HepG2 (cell line): Measurements from ENCODE around the gene NHERF2. TPM values are rescaled to one million over a fixed set of nuclear protein-coding genes. Genes with fewer than 3 reads are reported as not detected.

ENCODE experiments used
- ATM ChIP-seq: fragments of 450-650 bp; IDR thresholded peaks from 2 replicates; pipeline ENCODE4 v1.7.1; 2017; ENCODE audit warnings: mild to moderate bottlenecking, borderline replicate concordance
- GLI4 ChIP-seq: sonication (generic); formaldehyde crosslinking; IDR thresholded peaks from 2 replicates; pipeline ENCODE4 v1.5.1; 2020; ENCODE audit warnings: missing genetic modification reagents, mild to moderate bottlenecking, moderate library complexity, borderline replicate concordance
- NCOA5 ChIP-seq: sonication (generic); formaldehyde crosslinking; IDR thresholded peaks from 2 replicates; pipeline ENCODE4 v1.4.0; 2020; ENCODE audit warnings: missing genetic modification reagents
- PTBP1 ChIP-seq: fragments of 200-400 bp; formaldehyde crosslinking; IDR thresholded peaks from 2 replicates; pipeline ENCODE4 v1.6.1; 2018; ENCODE audit warnings: low read length, low read depth; ENCODE audit not compliant: poor library complexity, severe bottlenecking
- SNAI1 ChIP-seq: sonication (generic); formaldehyde crosslinking; IDR thresholded peaks from 2 replicates; pipeline ENCODE4 v1.5.0; 2020; ENCODE audit warnings: mild to moderate bottlenecking, missing genetic modification reagents, borderline replicate concordance
- TEF ChIP-seq: sonication (generic); formaldehyde crosslinking; IDR thresholded peaks from 2 replicates; pipeline ENCODE4 v1.5.0; 2020; ENCODE audit warnings: missing genetic modification reagents
- TIGD3 ChIP-seq: sonication (generic); formaldehyde crosslinking; IDR thresholded peaks from 2 replicates; pipeline ENCODE4 v1.5.1; 2020; ENCODE audit warnings: mild to moderate bottlenecking, missing genetic modification reagents, borderline replicate concordance
- ZBTB21 ChIP-seq: sonication (generic); formaldehyde crosslinking; IDR thresholded peaks from 2 replicates; pipeline ENCODE4 v1.4.0; 2020; ENCODE audit warnings: missing genetic modification reagents
- ZKSCAN8 ChIP-seq: IDR thresholded peaks from 2 replicates; pipeline ENCODE4 v1.6.1; 2016; ENCODE audit warnings: borderline replicate concordance, missing genetic modification reagents, missing compliant biosample characterization
- ZMYM4 ChIP-seq: sonication (generic); formaldehyde crosslinking; IDR thresholded peaks from 2 replicates; pipeline ENCODE4 v1.8.1; 2023; ENCODE audit warnings: mild to moderate bottlenecking, missing genetic modification reagents
- ZNF292 ChIP-seq: sonication (generic); formaldehyde crosslinking; IDR thresholded peaks from 2 replicates; pipeline ENCODE4 v1.8.1; 2022; ENCODE audit warnings: mild to moderate bottlenecking, low read depth, missing genetic modification reagents, borderline replicate concordance
- ZNF333 ChIP-seq: sonication (generic); formaldehyde crosslinking; IDR thresholded peaks from 2 replicates; pipeline ENCODE4 v1.4.0; 2020; ENCODE audit warnings: mild to moderate bottlenecking, missing genetic modification reagents, borderline replicate concordance
- ZNF563 ChIP-seq: sonication (generic); formaldehyde crosslinking; IDR thresholded peaks from 2 replicates; pipeline ENCODE4 v1.8.0; 2022; ENCODE audit warnings: mild to moderate bottlenecking, moderate library complexity, missing genetic modification reagents
- ZNF597 ChIP-seq: sonication (generic); formaldehyde crosslinking; IDR thresholded peaks from 2 replicates; pipeline ENCODE4 v1.5.0; 2020; ENCODE audit warnings: missing genetic modification reagents
- ZNF678 ChIP-seq: sonication (generic); formaldehyde crosslinking; IDR thresholded peaks from 2 replicates; pipeline ENCODE4 v1.4.0; 2020; ENCODE audit warnings: mild to moderate bottlenecking, missing genetic modification reagents
- ZNF709 ChIP-seq: sonication (generic); formaldehyde crosslinking; IDR thresholded peaks from 2 replicates; pipeline ENCODE4 v1.5.0; 2020; ENCODE audit warnings: mild to moderate bottlenecking, missing genetic modification reagents
- ZSCAN31 ChIP-seq: sonication (generic); formaldehyde crosslinking; IDR thresholded peaks from 2 replicates; pipeline ENCODE4 v1.5.0; 2020; ENCODE audit warnings: low read depth, mild to moderate bottlenecking, missing genetic modification reagents
- polyA plus RNA-seq, 8 experiments: library from polyadenylated mRNA; depleted of rRNA in 3 of 8; stranded (reverse) in 7 of 8; unstranded in 1 of 8; fragments of >200 nt; fragmentation: Illumina TruSeq in 4 of 8; extraction: Trizol in 4 of 8; gene quantifications; 2 replicates each; pipeline versions ENCODE4 v1.2.1 to v1.2.3, GENCODE V29; 2011 to 2016; ENCODE audit warnings: low read depth in 4 of 8, missing spikeins in 1 of 8, mixed read lengths in 1 of 8; ENCODE audit not compliant: insufficient read depth in 1 of 8
- total RNA-seq, 5 experiments: library from RNA; depleted of rRNA; stranded (reverse); fragments of >200 nt; fragmentation: Illumina TruSeq; extraction: Trizol; gene quantifications; 2 replicates each; pipeline ENCODE4 v1.2.3, GENCODE V29; 2016; ENCODE audit warnings: low read depth in 1 of 5
- TF ChIP-seq, protein P1 (sequence below): sonication (generic); formaldehyde crosslinking; IDR thresholded peaks from 2 replicates; pipeline ENCODE4 v1.8.0; 2022; ENCODE audit warnings: mild to moderate bottlenecking, missing genetic modification reagents, moderate library complexity
- TF ChIP-seq, protein P2 (sequence below): sonication (generic); formaldehyde crosslinking; IDR thresholded peaks from 2 replicates; pipeline ENCODE4 v1.5.0; 2020; ENCODE audit warnings: mild to moderate bottlenecking, missing genetic modification reagents, borderline replicate concordance

The NHERF2 gene
- total and polyA plus RNA-seq, 2 of the 13 experiments (the other 11 are each of a cell fraction or from before 2014, with no cell fraction given) = 23.7 to 39.3 TPM

- TF ChIP-seq ZNF597 (CRISPR knock-in tag) (no peak), ZNF292 (CRISPR knock-in tag) (no peak), TIGD3 (no peak), TEF (CRISPR knock-in tag) (no peak), ZNF563 (CRISPR knock-in tag) (peak; percentile 54; the same call in 1 of the 2 replicates), ZMYM4 (peak; percentile 65; the same call in 1 of the 2 replicates), ZKSCAN8 (CRISPR knock-in tag) (no peak), ZNF678 (CRISPR knock-in tag) (no peak), ZNF709 (CRISPR knock-in tag) (no peak), SNAI1 (CRISPR knock-in tag) (no peak), ZSCAN31 (CRISPR knock-in tag) (peak; percentile 37; the same call in 1 of the 2 replicates), NCOA5 (CRISPR knock-in tag) (no peak), ZBTB21 (CRISPR knock-in tag) (no peak), GLI4 (CRISPR knock-in tag) (no peak), ZNF333 (CRISPR knock-in tag) (peak; percentile 71; the same call in 1 of the 2 replicates), ATM (no peak), PTBP1 (no peak)
- TF ChIP-seq, protein P1, sequence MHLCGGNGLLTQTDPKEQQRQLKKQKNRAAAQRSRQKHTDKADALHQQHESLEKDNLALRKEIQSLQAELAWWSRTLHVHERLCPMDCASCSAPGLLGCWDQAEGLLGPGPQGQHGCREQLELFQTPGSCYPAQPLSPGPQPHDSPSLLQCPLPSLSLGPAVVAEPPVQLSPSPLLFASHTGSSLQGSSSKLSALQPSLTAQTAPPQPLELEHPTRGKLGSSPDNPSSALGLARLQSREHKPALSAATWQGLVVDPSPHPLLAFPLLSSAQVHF (CRISPR knock-in tag) = no peak
- TF ChIP-seq, protein P2, sequence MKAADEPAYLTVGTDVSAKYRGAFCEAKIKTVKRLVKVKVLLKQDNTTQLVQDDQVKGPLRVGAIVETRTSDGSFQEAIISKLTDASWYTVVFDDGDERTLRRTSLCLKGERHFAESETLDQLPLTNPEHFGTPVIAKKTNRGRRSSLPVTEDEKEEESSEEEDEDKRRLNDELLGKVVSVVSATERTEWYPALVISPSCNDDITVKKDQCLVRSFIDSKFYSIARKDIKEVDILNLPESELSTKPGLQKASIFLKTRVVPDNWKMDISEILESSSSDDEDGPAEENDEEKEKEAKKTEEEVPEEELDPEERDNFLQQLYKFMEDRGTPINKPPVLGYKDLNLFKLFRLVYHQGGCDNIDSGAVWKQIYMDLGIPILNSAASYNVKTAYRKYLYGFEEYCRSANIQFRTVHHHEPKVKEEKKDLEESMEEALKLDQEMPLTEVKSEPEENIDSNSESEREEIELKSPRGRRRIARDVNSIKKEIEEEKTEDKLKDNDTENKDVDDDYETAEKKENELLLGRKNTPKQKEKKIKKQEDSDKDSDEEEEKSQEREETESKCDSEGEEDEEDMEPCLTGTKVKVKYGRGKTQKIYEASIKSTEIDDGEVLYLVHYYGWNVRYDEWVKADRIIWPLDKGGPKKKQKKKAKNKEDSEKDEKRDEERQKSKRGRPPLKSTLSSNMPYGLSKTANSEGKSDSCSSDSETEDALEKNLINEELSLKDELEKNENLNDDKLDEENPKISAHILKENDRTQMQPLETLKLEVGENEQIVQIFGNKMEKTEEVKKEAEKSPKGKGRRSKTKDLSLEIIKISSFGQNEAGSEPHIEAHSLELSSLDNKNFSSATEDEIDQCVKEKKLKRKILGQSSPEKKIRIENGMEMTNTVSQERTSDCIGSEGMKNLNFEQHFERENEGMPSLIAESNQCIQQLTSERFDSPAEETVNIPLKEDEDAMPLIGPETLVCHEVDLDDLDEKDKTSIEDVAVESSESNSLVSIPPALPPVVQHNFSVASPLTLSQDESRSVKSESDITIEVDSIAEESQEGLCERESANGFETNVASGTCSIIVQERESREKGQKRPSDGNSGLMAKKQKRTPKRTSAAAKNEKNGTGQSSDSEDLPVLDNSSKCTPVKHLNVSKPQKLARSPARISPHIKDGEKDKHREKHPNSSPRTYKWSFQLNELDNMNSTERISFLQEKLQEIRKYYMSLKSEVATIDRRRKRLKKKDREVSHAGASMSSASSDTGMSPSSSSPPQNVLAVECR (CRISPR knock-in tag) = peak; percentile 53; the same call in 1 of the 2 replicates
These were observed 3.3 kb upstream of the NHERF2 start (continued) for GRCh38 chr16:2023092-2024031.
